Measurements from ENCODE around the gene DMD.

- no peak for TF ChIP-seq POLR2AphosphoS5 (IDR thresholded peaks at IDR 0.05; ENCODE audit: borderline replicate concordance, low read depth, low read length)
- no peak for TF ChIP-seq EZH2 (IDR thresholded peaks at IDR 0.05)
- TF ChIP-seq FOXP2 (optimal IDR thresholded peaks at IDR 0.05; ENCODE audit: control extremely low read depth, extremely low read length, insufficient read depth) = no peak
Measured at GRCh38 chrX:31124536-31124935, 2086.8 kb downstream of the DMD start.
